HepG2 (cell line): ENCODE data around the gene XXYLT1. TPM values are rescaled to one million over a fixed set of nuclear protein-coding genes. Genes with fewer than 3 reads are reported as not detected.

ENCODE experiments used
- BCL6 ChIP-seq: IDR thresholded peaks from 2 replicates; pipeline ENCODE4 v1.6.1; 2016; ENCODE audit warnings: missing genetic modification reagents, missing compliant biosample characterization
- FOSL2 ChIP-seq: sonication (generic); formaldehyde crosslinking; IDR thresholded peaks from 2 replicates; pipeline ENCODE4 v1.4.0; 2020; ENCODE audit warnings: missing genetic modification reagents
- MYC ChIP-seq: sonication (generic); formaldehyde crosslinking; IDR thresholded peaks from 2 replicates; pipeline ENCODE4 v1.9.0; 2021; ENCODE audit warnings: missing genetic modification reagents, borderline replicate concordance
- NONO ChIP-seq, 2 experiments: fragments of 450-650 bp in 1 of 2; sonication (generic) in 1 of 2; formaldehyde crosslinking in 1 of 2; IDR thresholded peaks in 1 of 2; conservative IDR thresholded peaks in 1 of 2; 2 replicates each; pipeline versions ENCODE4 v1.6.1 to v1.8.0; 2017 to 2022; ENCODE audit warnings: mild to moderate bottlenecking in 1 of 2, missing genetic modification reagents in 1 of 2, moderate library complexity in 1 of 2
- RAD51 ChIP-seq: fragments of 450-650 bp; IDR thresholded peaks from 2 replicates; pipeline ENCODE4 v1.6.1; 2016; ENCODE audit warnings: borderline replicate concordance
- SALL2 ChIP-seq: sonication (generic); formaldehyde crosslinking; IDR thresholded peaks from 2 replicates; pipeline ENCODE4 v1.8.1; 2023; ENCODE audit warnings: mild to moderate bottlenecking, missing genetic modification reagents, inconsistent platforms
- ZBTB3 ChIP-seq: sonication (generic); formaldehyde crosslinking; IDR thresholded peaks from 2 replicates; pipeline ENCODE4 v1.4.0; 2020; ENCODE audit warnings: low read depth, mild to moderate bottlenecking, moderate library complexity, missing genetic modification reagents, borderline replicate concordance
- ZFAT ChIP-seq: sonication (generic); formaldehyde crosslinking; conservative IDR thresholded peaks from 2 replicates; pipeline ENCODE4 v1.8.1; 2023; ENCODE audit warnings: missing genetic modification reagents, inconsistent platforms
- ZFX ChIP-seq: sonication (generic); formaldehyde crosslinking; IDR thresholded peaks from 2 replicates; pipeline ENCODE4 v1.4.0; 2020; ENCODE audit warnings: mild to moderate bottlenecking, low read depth, missing genetic modification reagents, moderate library complexity
- ZKSCAN1 ChIP-seq: fragments of 150-350 bp; IDR thresholded peaks from 2 replicates; pipeline ENCODE4 v1.6.1; 2014; ENCODE audit warnings: low read length
- polyA plus RNA-seq, 8 experiments: library from polyadenylated mRNA; depleted of rRNA in 3 of 8; stranded (reverse) in 7 of 8; unstranded in 1 of 8; fragments of >200 nt; fragmentation: Illumina TruSeq in 4 of 8; extraction: Trizol in 4 of 8; gene quantifications; 2 replicates each; pipeline versions ENCODE4 v1.2.1 to v1.2.3, GENCODE V29; 2011 to 2016; ENCODE audit warnings: low read depth in 4 of 8, missing spikeins in 1 of 8, mixed read lengths in 1 of 8; ENCODE audit not compliant: insufficient read depth in 1 of 8
- total RNA-seq, 5 experiments: library from RNA; depleted of rRNA; stranded (reverse); fragments of >200 nt; fragmentation: Illumina TruSeq; extraction: Trizol; gene quantifications; 2 replicates each; pipeline ENCODE4 v1.2.3, GENCODE V29; 2016; ENCODE audit warnings: low read depth in 1 of 5
- TF ChIP-seq, protein P1 (sequence below): sonication (generic); formaldehyde crosslinking; conservative IDR thresholded peaks from 2 replicates; pipeline ENCODE4 v1.4.0; 2020; ENCODE audit warnings: mild to moderate bottlenecking, missing genetic modification reagents, moderate library complexity
- TF ChIP-seq, protein P2 (sequence below): sonication (generic); formaldehyde crosslinking; IDR thresholded peaks from 2 replicates; pipeline ENCODE4 v1.4.0; 2020; ENCODE audit warnings: mild to moderate bottlenecking, low read depth, missing genetic modification reagents
- TF ChIP-seq, protein P3 (sequence below): sonication (generic); formaldehyde crosslinking; IDR thresholded peaks from 2 replicates; pipeline ENCODE4 v1.4.0; 2020; ENCODE audit warnings: missing genetic modification reagents
- TF ChIP-seq, protein P4 (sequence below): sonication (generic); formaldehyde crosslinking; conservative IDR thresholded peaks from 2 replicates; pipeline ENCODE4 v1.4.0; 2020; ENCODE audit warnings: missing genetic modification reagents
- TF ChIP-seq, protein P5 (sequence below): sonication (generic); formaldehyde crosslinking; IDR thresholded peaks from 2 replicates; pipeline ENCODE4 v1.4.0; 2020; ENCODE audit warnings: missing genetic modification reagents
- TF ChIP-seq, protein P6 (sequence below): IDR thresholded peaks from 2 replicates; pipeline ENCODE4 v1.6.1; 2012; ENCODE audit warnings: inconsistent platforms
- TF ChIP-seq, protein P7 (sequence below): sonication (generic); formaldehyde crosslinking; IDR thresholded peaks from 2 replicates; pipeline ENCODE4 v1.5.0; 2020; ENCODE audit warnings: missing genetic modification reagents

XXYLT1 gene
- total and polyA plus RNA-seq, 2 of the 13 experiments (the other 11 are each of a cell fraction or from before 2014, with no cell fraction given) = 17.7 to 19.0 TPM

DNA sequence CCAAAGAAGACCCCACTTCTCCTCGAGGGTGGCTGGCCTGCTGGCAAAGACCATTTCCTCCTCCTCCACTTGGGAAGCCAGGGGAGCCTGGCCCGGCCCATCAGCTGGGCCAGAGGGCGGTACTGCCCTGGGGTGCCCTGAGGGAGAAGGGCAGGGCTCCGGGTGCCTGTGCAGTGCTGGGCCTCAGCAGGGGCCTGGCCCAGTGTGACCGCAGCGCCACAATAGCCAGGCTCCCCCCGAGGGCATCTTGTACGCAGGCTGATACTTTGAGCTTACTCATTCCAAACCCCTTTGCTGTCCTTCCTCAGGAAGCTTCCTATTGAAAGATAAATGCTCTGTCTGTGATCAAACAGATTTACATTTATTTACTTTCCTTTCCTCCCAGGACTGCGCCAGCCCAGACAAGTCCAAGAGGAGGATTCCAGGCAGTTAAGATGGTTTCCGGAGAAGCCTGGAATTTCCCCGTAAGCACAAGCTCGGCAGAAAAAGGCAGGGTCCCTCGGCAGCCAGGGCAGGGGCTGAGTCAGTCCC, 240.1 kb downstream of the XXYLT1 start (continued):
- TF ChIP-seq, protein P1, sequence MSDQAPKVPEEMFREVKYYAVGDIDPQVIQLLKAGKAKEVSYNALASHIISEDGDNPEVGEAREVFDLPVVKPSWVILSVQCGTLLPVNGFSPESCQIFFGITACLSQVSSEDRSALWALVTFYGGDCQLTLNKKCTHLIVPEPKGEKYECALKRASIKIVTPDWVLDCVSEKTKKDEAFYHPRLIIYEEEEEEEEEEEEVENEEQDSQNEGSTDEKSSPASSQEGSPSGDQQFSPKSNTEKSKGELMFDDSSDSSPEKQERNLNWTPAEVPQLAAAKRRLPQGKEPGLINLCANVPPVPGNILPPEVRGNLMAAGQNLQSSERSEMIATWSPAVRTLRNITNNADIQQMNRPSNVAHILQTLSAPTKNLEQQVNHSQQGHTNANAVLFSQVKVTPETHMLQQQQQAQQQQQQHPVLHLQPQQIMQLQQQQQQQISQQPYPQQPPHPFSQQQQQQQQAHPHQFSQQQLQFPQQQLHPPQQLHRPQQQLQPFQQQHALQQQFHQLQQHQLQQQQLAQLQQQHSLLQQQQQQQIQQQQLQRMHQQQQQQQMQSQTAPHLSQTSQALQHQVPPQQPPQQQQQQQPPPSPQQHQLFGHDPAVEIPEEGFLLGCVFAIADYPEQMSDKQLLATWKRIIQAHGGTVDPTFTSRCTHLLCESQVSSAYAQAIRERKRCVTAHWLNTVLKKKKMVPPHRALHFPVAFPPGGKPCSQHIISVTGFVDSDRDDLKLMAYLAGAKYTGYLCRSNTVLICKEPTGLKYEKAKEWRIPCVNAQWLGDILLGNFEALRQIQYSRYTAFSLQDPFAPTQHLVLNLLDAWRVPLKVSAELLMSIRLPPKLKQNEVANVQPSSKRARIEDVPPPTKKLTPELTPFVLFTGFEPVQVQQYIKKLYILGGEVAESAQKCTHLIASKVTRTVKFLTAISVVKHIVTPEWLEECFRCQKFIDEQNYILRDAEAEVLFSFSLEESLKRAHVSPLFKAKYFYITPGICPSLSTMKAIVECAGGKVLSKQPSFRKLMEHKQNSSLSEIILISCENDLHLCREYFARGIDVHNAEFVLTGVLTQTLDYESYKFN (CRISPR knock-in tag) = peak; percentile 51; the same call in 1 of the 2 replicates
- no peak; the same call in 1 of the 2 replicates for TF ChIP-seq ZBTB3
- TF ChIP-seq NONO (IDR thresholded peaks at IDR 0.05) = no peak
- no peak for TF ChIP-seq NONO (CRISPR knock-in tag; conservative IDR thresholded peaks at IDR 0.05)
- TF ChIP-seq ZFX = peak; percentile 69
- TF ChIP-seq, protein P2, sequence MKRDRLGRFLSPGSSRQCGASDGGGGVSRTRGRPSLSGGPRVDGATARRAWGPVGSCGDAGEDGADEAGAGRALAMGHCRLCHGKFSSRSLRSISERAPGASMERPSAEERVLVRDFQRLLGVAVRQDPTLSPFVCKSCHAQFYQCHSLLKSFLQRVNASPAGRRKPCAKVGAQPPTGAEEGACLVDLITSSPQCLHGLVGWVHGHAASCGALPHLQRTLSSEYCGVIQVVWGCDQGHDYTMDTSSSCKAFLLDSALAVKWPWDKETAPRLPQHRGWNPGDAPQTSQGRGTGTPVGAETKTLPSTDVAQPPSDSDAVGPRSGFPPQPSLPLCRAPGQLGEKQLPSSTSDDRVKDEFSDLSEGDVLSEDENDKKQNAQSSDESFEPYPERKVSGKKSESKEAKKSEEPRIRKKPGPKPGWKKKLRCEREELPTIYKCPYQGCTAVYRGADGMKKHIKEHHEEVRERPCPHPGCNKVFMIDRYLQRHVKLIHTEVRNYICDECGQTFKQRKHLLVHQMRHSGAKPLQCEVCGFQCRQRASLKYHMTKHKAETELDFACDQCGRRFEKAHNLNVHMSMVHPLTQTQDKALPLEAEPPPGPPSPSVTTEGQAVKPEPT (CRISPR knock-in tag) = no peak
- TF ChIP-seq, protein P3, sequence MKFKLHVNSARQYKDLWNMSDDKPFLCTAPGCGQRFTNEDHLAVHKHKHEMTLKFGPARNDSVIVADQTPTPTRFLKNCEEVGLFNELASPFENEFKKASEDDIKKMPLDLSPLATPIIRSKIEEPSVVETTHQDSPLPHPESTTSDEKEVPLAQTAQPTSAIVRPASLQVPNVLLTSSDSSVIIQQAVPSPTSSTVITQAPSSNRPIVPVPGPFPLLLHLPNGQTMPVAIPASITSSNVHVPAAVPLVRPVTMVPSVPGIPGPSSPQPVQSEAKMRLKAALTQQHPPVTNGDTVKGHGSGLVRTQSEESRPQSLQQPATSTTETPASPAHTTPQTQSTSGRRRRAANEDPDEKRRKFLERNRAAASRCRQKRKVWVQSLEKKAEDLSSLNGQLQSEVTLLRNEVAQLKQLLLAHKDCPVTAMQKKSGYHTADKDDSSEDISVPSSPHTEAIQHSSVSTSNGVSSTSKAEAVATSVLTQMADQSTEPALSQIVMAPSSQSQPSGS (CRISPR knock-in tag) = no peak
- peak; percentile 61 for TF ChIP-seq BCL6 (CRISPR knock-in tag)
- no peak for TF ChIP-seq RAD51
- no peak for TF ChIP-seq SALL2
- TF ChIP-seq, protein P4, sequence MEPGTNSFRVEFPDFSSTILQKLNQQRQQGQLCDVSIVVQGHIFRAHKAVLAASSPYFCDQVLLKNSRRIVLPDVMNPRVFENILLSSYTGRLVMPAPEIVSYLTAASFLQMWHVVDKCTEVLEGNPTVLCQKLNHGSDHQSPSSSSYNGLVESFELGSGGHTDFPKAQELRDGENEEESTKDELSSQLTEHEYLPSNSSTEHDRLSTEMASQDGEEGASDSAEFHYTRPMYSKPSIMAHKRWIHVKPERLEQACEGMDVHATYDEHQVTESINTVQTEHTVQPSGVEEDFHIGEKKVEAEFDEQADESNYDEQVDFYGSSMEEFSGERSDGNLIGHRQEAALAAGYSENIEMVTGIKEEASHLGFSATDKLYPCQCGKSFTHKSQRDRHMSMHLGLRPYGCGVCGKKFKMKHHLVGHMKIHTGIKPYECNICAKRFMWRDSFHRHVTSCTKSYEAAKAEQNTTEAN = 0 out of 2 replicates have a peak, but pooled peaks have one; percentile 16
- TF ChIP-seq ZKSCAN1 = no peak
- TF ChIP-seq MYC (CRISPR knock-in tag) = no peak
- TF ChIP-seq FOSL2 (CRISPR knock-in tag) = peak; percentile 78
- TF ChIP-seq, protein P5, sequence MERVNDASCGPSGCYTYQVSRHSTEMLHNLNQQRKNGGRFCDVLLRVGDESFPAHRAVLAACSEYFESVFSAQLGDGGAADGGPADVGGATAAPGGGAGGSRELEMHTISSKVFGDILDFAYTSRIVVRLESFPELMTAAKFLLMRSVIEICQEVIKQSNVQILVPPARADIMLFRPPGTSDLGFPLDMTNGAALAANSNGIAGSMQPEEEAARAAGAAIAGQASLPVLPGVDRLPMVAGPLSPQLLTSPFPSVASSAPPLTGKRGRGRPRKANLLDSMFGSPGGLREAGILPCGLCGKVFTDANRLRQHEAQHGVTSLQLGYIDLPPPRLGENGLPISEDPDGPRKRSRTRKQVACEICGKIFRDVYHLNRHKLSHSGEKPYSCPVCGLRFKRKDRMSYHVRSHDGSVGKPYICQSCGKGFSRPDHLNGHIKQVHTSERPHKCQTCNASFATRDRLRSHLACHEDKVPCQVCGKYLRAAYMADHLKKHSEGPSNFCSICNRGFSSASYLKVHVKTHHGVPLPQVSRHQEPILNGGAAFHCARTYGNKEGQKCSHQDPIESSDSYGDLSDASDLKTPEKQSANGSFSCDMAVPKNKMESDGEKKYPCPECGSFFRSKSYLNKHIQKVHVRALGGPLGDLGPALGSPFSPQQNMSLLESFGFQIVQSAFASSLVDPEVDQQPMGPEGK (CRISPR knock-in tag) = peak; percentile 95
- TF ChIP-seq, protein P6, sequence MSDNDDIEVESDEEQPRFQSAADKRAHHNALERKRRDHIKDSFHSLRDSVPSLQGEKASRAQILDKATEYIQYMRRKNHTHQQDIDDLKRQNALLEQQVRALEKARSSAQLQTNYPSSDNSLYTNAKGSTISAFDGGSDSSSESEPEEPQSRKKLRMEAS = peak; percentile 21; the same call in 1 of the 2 replicates
- TF ChIP-seq, protein P7, sequence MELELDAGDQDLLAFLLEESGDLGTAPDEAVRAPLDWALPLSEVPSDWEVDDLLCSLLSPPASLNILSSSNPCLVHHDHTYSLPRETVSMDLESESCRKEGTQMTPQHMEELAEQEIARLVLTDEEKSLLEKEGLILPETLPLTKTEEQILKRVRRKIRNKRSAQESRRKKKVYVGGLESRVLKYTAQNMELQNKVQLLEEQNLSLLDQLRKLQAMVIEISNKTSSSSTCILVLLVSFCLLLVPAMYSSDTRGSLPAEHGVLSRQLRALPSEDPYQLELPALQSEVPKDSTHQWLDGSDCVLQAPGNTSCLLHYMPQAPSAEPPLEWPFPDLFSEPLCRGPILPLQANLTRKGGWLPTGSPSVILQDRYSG (CRISPR knock-in tag) = no peak
- no peak for TF ChIP-seq ZFAT
